WTC11 (cell line): ENCODE measurements around the gene SCAANT1. TPM values are rescaled to one million over a fixed set of nuclear protein-coding genes. Genes with fewer than 3 reads are reported as not detected.
A peak's percentile ranks its signal among the peaks of the same experiment; 100 is the strongest.

Experiments
- ATAC-seq: fragments of 200-7000 bp; cut with Tn5 transposase; 2 replicates; pipeline ENCODE4 v1.10.0; 2021; ENCODE audit warnings: mild to moderate bottlenecking, moderate library complexity
- CTCF ChIA-PET: fragments of 300-600 bp; sonication (Branson Sonifier 250); formaldehyde crosslinking; loops from one replicate; lab custom pipeline; 2021; ENCODE audit warnings: antibody characterized with exemption; lab: Charles Lee
- POLR2A ChIA-PET: fragments of 350-600 bp; sonication (Branson Sonifier 250); formaldehyde crosslinking; loops from one replicate; lab custom pipeline; 2021; ENCODE audit warnings: antibody characterized with exemption; lab: Charles Lee
- DNase-seq: peaks from one replicate; pipeline ENCODE4 v3.0.0; 2021; ENCODE audit warnings: low spot score
- H3K27ac Mint-ChIP-seq: 2 replicates; pipeline ENCODE4 v1.8.0; 2021; ENCODE audit warnings: mixed read lengths
- H3K27me3 Mint-ChIP-seq: 2 replicates; pipeline ENCODE4 v1.8.0; 2021; ENCODE audit warnings: low read depth, mild to moderate bottlenecking, moderate library complexity, mixed read lengths
- H3K36me3 Mint-ChIP-seq: 2 replicates; pipeline ENCODE4 v1.8.0; 2021; ENCODE audit warnings: mixed read lengths
- H3K4me1 Mint-ChIP-seq: 2 replicates; pipeline ENCODE4 v1.8.0; 2022; ENCODE audit warnings: mixed read lengths
- H3K4me3 Mint-ChIP-seq: 2 replicates; pipeline ENCODE4 v1.8.0; 2021; ENCODE audit warnings: mild to moderate bottlenecking, moderate library complexity, mixed read lengths
- H3K9me3 Mint-ChIP-seq: 2 replicates; pipeline ENCODE4 v1.8.0; 2021; ENCODE audit warnings: mixed read lengths
- CBFB ChIP-seq: sonication (generic); formaldehyde crosslinking; IDR thresholded peaks from 2 replicates; pipeline ENCODE4 v1.8.1; 2022; ENCODE audit warnings: mild to moderate bottlenecking, low read depth, missing genetic modification reagents
- EMX1 ChIP-seq: fragments of 250-450 bp; sonication (Bioruptor Pico); IDR thresholded peaks from 2 replicates; pipeline ENCODE4 v1.8.0; 2021; ENCODE audit warnings: mild to moderate bottlenecking
- ETV6 ChIP-seq: sonication (generic); formaldehyde crosslinking; IDR thresholded peaks from 2 replicates; pipeline ENCODE4 v1.8.1; 2022; ENCODE audit warnings: mild to moderate bottlenecking, missing genetic modification reagents
- MLX ChIP-seq: sonication (generic); formaldehyde crosslinking; IDR thresholded peaks from 2 replicates; pipeline ENCODE4 v1.8.1; 2023; ENCODE audit warnings: mild to moderate bottlenecking, missing genetic modification reagents, moderate library complexity
- MXD4 ChIP-seq: fragments of 250-450 bp; sonication (Bioruptor Pico); IDR thresholded peaks from 2 replicates; pipeline ENCODE4 v1.8.0; 2021; ENCODE audit warnings: mild to moderate bottlenecking, moderate library complexity, borderline replicate concordance
- OVOL2 ChIP-seq: fragments of 250-450 bp; sonication (Bioruptor Pico); IDR thresholded peaks from 2 replicates; pipeline ENCODE4 v1.9.0; 2021; ENCODE audit warnings: mild to moderate bottlenecking, borderline replicate concordance
- ZMAT4 ChIP-seq: fragments of 250-450 bp; sonication (Bioruptor Pico); IDR thresholded peaks from 2 replicates; pipeline ENCODE4 v1.9.0; 2021; ENCODE audit warnings: mild to moderate bottlenecking
- ZNF317 ChIP-seq: sonication (generic); formaldehyde crosslinking; IDR thresholded peaks from 2 replicates; pipeline ENCODE4 v1.8.1; 2023; ENCODE audit warnings: low read depth, mild to moderate bottlenecking, moderate library complexity, missing genetic modification reagents, borderline replicate concordance
- ZSCAN18 ChIP-seq: fragments of 250-450 bp; sonication (Bioruptor Pico); IDR thresholded peaks from 2 replicates; pipeline ENCODE4 v2.1.2; 2022; ENCODE audit warnings: mild to moderate bottlenecking, moderate library complexity
- total RNA-seq: library from RNA; stranded (reverse); gene quantifications from 3 replicates; pipeline ENCODE4 v1.2.3, GENCODE V29; 2021
- TF ChIP-seq, protein P1 (sequence below): sonication (generic); formaldehyde crosslinking; IDR thresholded peaks from 2 replicates; pipeline ENCODE4 v1.8.1; 2023; ENCODE audit warnings: mild to moderate bottlenecking, missing genetic modification reagents, moderate library complexity
- TF ChIP-seq, protein P2 (sequence below): sonication (generic); formaldehyde crosslinking; IDR thresholded peaks from 2 replicates; pipeline ENCODE4 v1.8.1; 2022; ENCODE audit warnings: low read depth, missing genetic modification reagents, borderline replicate concordance
- TF ChIP-seq, protein P3 (sequence below): fragments of 250-450 bp; sonication (Bioruptor Pico); IDR thresholded peaks from 2 replicates; pipeline ENCODE4 v1.8.0; 2021; ENCODE audit warnings: mild to moderate bottlenecking
- TF ChIP-seq, protein P4 (sequence below): sonication (generic); formaldehyde crosslinking; IDR thresholded peaks from 2 replicates; pipeline ENCODE4 v1.8.0; 2022; ENCODE audit warnings: missing genetic modification reagents

The SCAANT1 gene
- total RNA-seq, 1 experiment from 2014 or later: 1.3 TPM

DNA sequence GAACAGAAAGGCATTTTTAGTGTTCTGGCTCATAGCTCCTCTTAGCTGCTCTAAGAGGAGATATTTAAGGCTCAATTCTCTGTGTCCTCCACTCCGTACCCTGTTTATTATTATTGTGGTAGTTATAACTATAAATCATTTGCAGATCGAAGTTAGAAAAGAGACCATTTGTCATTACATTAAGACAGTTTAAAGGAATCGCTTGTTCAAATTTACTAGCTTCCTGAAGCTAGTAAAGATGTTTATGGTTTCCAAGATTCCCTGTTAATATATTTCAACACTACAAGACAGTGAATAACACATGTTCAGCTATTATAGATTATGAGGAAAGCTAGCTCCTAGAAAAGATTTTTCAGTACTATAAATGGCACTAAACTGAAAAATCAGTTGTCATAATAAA is 35.9 kb downstream of the SCAANT1 start:
- POLR2A ChIA-PET: interaction anchor here (0.7 kb wide), 1 partner anchor 22 kb away, joined by 3 read pairs; no protein-coding TSS in a partner anchor
- Mint-ChIP-seq H3K9me3 (no peaks in the 10 kb centered on the region), H3K4me1 (peaks cover 26% of the 10 kb centered on the region), H3K36me3 (no peaks in the 10 kb centered on the region), H3K27ac (no peak overlapping the region), H3K4me3 (no peak overlapping the region), H3K27me3 (no peaks in the 10 kb centered on the region)
- CTCF ChIA-PET: interaction anchor here (1.3 kb wide), 1 partner anchor 19 kb away, joined by 3 read pairs; no protein-coding TSS in a partner anchor
- ATAC-seq (no peak), DNase-seq (no peak)
- TF ChIP-seq, protein P1, sequence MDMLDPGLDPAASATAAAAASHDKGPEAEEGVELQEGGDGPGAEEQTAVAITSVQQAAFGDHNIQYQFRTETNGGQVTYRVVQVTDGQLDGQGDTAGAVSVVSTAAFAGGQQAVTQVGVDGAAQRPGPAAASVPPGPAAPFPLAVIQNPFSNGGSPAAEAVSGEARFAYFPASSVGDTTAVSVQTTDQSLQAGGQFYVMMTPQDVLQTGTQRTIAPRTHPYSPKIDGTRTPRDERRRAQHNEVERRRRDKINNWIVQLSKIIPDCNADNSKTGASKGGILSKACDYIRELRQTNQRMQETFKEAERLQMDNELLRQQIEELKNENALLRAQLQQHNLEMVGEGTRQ (CRISPR knock-in tag): no peak
- TF ChIP-seq ZSCAN18 (no peak), CBFB (no peak), MXD4 (no peak), ZMAT4 (CRISPR knock-in tag) (no peak), MLX (CRISPR knock-in tag) (no peak)

- Mint-ChIP-seq H3K4me3 (no peak overlapping the region), H3K36me3 (no peaks in the 10 kb centered on the region), H3K4me1 (peaks cover 31% of the 10 kb centered on the region), H3K9me3 (no peaks in the 10 kb centered on the region), H3K27me3 (no peaks in the 10 kb centered on the region), H3K27ac (0 out of 2 replicates have a peak overlapping the region, but pooled peaks have one; percentile 12)
- DNase-seq (no peak), ATAC-seq (no peak)
- TF ChIP-seq, protein P2, sequence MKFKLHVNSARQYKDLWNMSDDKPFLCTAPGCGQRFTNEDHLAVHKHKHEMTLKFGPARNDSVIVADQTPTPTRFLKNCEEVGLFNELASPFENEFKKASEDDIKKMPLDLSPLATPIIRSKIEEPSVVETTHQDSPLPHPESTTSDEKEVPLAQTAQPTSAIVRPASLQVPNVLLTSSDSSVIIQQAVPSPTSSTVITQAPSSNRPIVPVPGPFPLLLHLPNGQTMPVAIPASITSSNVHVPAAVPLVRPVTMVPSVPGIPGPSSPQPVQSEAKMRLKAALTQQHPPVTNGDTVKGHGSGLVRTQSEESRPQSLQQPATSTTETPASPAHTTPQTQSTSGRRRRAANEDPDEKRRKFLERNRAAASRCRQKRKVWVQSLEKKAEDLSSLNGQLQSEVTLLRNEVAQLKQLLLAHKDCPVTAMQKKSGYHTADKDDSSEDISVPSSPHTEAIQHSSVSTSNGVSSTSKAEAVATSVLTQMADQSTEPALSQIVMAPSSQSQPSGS (CRISPR knock-in tag): no peak
- TF ChIP-seq ETV6 (CRISPR knock-in tag): no peak
- TF ChIP-seq OVOL2 (CRISPR knock-in tag): no peak
- TF ChIP-seq ZNF317 (CRISPR knock-in tag): no peak
- TF ChIP-seq, protein P3, sequence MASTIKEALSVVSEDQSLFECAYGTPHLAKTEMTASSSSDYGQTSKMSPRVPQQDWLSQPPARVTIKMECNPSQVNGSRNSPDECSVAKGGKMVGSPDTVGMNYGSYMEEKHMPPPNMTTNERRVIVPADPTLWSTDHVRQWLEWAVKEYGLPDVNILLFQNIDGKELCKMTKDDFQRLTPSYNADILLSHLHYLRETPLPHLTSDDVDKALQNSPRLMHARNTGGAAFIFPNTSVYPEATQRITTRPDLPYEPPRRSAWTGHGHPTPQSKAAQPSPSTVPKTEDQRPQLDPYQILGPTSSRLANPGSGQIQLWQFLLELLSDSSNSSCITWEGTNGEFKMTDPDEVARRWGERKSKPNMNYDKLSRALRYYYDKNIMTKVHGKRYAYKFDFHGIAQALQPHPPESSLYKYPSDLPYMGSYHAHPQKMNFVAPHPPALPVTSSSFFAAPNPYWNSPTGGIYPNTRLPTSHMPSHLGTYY (CRISPR knock-in tag): no peak
- TF ChIP-seq, protein P4, sequence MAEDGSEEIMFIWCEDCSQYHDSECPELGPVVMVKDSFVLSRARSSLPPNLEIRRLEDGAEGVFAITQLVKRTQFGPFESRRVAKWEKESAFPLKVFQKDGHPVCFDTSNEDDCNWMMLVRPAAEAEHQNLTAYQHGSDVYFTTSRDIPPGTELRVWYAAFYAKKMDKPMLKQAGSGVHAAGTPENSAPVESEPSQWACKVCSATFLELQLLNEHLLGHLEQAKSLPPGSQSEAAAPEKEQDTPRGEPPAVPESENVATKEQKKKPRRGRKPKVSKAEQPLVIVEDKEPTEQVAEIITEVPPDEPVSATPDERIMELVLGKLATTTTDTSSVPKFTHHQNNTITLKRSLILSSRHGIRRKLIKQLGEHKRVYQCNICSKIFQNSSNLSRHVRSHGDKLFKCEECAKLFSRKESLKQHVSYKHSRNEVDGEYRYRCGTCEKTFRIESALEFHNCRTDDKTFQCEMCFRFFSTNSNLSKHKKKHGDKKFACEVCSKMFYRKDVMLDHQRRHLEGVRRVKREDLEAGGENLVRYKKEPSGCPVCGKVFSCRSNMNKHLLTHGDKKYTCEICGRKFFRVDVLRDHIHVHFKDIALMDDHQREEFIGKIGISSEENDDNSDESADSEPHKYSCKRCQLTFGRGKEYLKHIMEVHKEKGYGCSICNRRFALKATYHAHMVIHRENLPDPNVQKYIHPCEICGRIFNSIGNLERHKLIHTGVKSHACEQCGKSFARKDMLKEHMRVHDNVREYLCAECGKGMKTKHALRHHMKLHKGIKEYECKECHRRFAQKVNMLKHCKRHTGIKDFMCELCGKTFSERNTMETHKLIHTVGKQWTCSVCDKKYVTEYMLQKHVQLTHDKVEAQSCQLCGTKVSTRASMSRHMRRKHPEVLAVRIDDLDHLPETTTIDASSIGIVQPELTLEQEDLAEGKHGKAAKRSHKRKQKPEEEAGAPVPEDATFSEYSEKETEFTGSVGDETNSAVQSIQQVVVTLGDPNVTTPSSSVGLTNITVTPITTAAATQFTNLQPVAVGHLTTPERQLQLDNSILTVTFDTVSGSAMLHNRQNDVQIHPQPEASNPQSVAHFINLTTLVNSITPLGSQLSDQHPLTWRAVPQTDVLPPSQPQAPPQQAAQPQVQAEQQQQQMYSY (CRISPR knock-in tag): no peak
- TF ChIP-seq EMX1 (CRISPR knock-in tag): no peak
- ChIA-PET POLR2A (no interaction called here), CTCF (no interaction called here)
Observed at GRCh38 chr3:63875510-63875909, 36.7 kb downstream of the SCAANT1 start.
